ENCODE data around the gene RAI1. TPM values are rescaled to one million over a fixed set of nuclear protein-coding genes. Genes with fewer than 3 reads are reported as not detected.

Gene RAI1
- total and polyA plus RNA-seq, 2 of the 13 experiments (the other 11 are each of a cell fraction or from before 2014, with no cell fraction given): 3.4 to 5.2 TPM

DNA sequence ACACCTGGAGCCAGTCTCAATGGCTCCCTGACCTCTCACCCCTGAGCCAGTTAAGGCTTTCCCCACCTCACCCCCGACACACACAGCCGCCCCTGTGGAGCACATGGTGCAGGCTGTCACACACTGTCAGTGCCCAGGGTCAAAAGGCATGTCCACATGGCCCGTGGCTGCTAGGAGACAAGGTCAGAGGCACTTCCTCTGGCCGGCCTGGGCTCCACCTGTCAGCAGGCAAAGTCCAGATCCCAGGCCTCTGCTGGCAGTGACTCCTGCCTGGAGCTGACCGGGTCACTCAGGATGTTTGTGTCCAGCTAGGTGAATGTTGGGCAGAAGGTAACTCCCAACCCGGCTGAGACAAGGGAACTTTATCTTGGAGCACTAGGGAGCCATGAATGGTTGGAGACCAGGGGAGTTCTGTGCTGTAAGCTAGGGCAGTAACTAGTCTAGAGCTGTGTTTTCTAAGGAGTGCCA is 149.5 kb downstream of the RAI1 start (continued):
- TF ChIP-seq PCBP2 (optimal IDR thresholded peaks at IDR 0.05; ENCODE audit: low read depth, low read length, poor library complexity, severe bottlenecking) (no peak), MIER2 (CRISPR knock-in tag; IDR thresholded peaks at IDR 0.05) (peak; percentile 82), LCORL (IDR thresholded peaks at IDR 0.05) (no peak), LCORL (CRISPR knock-in tag; IDR thresholded peaks at IDR 0.05) (peak; percentile 98), GTF3A (CRISPR knock-in tag; conservative IDR thresholded peaks at IDR 0.05) (no peak), NPAS2 (CRISPR knock-in tag; IDR thresholded peaks at IDR 0.05; ENCODE audit: borderline replicate concordance) (no peak), EZH2 (conservative IDR thresholded peaks at IDR 0.05; ENCODE audit: low read depth, low read length) (no peak), HOXD1 (CRISPR knock-in tag; IDR thresholded peaks at IDR 0.05) (peak; percentile 45; the same call in 1 of the 2 replicates), ZNF460 (CRISPR knock-in tag; IDR thresholded peaks at IDR 0.05; ENCODE audit: borderline replicate concordance) (no peak), BRD4 (CRISPR knock-in tag; IDR thresholded peaks at IDR 0.05) (no peak)
- TF ChIP-seq, protein P1, sequence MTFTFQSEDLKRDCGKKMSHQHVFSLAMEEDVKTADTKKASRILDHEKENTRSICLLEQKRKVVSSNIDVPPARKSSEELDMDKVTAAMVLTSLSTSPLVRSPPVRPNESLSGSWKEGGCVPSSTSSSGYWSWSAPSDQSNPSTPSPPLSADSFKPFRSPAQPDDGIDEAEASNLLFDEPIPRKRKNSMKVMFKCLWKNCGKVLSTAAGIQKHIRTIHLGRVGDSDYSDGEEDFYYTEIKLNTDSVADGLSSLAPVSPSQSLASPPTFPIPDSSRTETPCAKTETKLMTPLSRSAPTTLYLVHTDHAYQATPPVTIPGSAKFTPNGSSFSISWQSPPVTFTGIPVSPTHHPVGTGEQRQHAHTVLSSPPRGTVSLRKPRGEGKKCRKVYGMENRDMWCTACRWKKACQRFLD (CRISPR knock-in tag; IDR thresholded peaks at IDR 0.05; ENCODE audit: borderline replicate concordance): no peak

DNA sequence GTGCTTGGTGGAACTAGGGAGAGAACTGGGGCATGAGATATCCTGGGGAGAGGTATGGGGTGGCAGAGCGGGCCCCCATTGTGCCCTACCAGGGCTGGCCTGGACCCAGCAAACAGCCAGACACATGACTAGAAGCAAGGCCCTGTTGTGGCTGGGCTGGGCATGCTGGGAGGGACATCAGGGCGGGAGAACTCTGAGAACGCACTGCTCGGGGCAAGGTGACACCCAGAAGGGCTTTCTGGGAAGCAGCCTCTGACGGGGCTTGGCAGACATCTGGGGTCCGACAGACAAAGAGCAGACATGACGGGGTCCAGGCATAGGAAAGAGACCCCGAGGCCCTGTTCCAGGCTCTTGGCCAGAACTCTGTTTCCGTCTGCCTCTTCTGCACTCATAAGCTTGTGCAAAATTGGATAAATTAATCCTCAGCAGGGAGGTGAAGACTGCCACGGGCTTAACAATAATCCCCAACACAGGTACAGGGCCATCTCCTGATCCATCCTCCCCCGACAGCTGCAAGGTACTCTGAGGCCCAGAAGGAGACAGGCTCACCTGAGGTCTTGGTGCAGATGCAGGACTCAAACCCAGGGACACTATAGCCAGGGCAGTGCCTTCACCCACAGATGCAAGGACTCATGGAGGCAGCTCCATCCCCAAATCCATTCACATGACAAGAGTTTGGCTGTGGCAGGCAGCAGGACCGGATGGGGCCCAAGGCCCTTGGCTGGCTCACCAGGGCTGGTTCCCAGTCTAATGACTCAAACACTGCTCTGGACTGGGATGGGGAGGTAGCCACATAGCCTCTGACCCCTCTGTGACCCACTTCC is 150.2 kb downstream of the RAI1 start:
- H3K27ac ChIP-seq (ENCODE audit: extremely low read length, insufficient read depth, low read length): peak overlapping the region; percentile 75
- no peak for DNase-seq (ENCODE audit: low spot score)
- CTCF ChIA-PET (ENCODE audit: low intra/inter-chr PET ratio, low total read pairs): no interaction called here
- peak overlapping the region in 1 of 3 experiments; percentile 37; a peak in 1 of 6 replicates for H3K4me3 ChIP-seq (replicated peaks in 1 of 3; ENCODE audit: insufficient read depth in 1 of 3, low read depth in 2 of 3, low read length in 3 of 3)
- H3K9ac ChIP-seq (ENCODE audit: insufficient read depth, low read depth, low read length): peak overlapping the region; percentile 43
- no peaks in the 10 kb centered on the region for H3K27me3 ChIP-seq (ENCODE audit: control insufficient read depth in 1 of 2, insufficient read depth in 2 of 2, low read length in 2 of 2)
- no peak overlapping the region for H2AFZ ChIP-seq (ENCODE audit: low read length)
- no peak for FAIRE-seq
- H3K36me3 ChIP-seq (replicated peaks in 1 of 2; ENCODE audit: control insufficient read depth in 1 of 2, insufficient read depth in 2 of 2, low read length in 2 of 2): peaks cover 14 to 40% of the 10 kb centered on the region in 2 experiments
- intact Hi-C loops (cut with micrococcal nuclease; ENCODE audit: unreplicated experiment) (no loop called here), in situ Hi-C loops (cut with HindIII; ENCODE audit: extremely low pct_ligation_motif_present, low pct_unique_long_range_greater_than_20kb) (no loop called here)
- BruUV-seq (replicated peaks): no TSS peak
- H3K4me1 ChIP-seq (ENCODE audit: insufficient read depth, low read length): peaks cover 93% of the 10 kb centered on the region
- no peak for ATAC-seq
- no peaks in the 10 kb centered on the region for H3K9me3 ChIP-seq (ENCODE audit: low read length)
- peaks cover 92% of the 10 kb centered on the region for H3K79me2 ChIP-seq (ENCODE audit: insufficient read depth, low read length)
- peak overlapping the region; percentile 48 for H3K4me2 ChIP-seq (ENCODE audit: low read depth, low read length)
- POLR2A ChIA-PET: interaction anchor here (1.0 to 1.9 kb wide), 6 partner anchors 8 to 20 kb away, joined by 3 to 12 read pairs (median 6); no protein-coding TSS in a partner anchor
- 84% methylated on average over 8 of the region's 12 CpGs for WGBS (ENCODE audit: low lambda C conversion rate)
- H4K20me1 ChIP-seq (ENCODE audit: insufficient read depth, low read length): peaks cover 60% of the 10 kb centered on the region; the same call in 1 of the 2 replicates
- TF ChIP-seq, protein P2, sequence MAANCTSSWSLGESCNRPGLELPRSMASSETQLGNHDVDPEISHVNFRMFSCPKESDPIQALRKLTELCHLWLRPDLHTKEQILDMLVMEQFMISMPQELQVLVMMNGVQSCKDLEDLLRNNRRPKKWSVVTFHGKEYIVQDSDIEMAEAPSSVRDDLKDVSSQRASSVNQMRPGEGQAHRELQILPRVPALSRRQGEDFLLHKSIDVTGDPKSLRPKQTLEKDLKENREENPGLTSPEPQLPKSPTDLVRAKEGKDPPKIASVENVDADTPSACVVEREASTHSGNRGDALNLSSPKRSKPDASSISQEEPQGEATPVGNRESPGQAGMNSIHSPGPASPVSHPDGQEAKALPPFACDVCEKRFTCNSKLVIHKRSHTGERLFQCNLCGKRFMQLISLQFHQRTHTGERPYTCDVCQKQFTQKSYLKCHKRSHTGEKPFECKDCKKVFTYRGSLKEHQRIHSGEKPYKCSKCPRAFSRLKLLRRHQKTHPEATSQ (CRISPR knock-in tag; IDR thresholded peaks at IDR 0.05; ENCODE audit: borderline replicate concordance): 0 out of 2 replicates have a peak, but pooled peaks have one; percentile 6
- TF ChIP-seq, protein P3, sequence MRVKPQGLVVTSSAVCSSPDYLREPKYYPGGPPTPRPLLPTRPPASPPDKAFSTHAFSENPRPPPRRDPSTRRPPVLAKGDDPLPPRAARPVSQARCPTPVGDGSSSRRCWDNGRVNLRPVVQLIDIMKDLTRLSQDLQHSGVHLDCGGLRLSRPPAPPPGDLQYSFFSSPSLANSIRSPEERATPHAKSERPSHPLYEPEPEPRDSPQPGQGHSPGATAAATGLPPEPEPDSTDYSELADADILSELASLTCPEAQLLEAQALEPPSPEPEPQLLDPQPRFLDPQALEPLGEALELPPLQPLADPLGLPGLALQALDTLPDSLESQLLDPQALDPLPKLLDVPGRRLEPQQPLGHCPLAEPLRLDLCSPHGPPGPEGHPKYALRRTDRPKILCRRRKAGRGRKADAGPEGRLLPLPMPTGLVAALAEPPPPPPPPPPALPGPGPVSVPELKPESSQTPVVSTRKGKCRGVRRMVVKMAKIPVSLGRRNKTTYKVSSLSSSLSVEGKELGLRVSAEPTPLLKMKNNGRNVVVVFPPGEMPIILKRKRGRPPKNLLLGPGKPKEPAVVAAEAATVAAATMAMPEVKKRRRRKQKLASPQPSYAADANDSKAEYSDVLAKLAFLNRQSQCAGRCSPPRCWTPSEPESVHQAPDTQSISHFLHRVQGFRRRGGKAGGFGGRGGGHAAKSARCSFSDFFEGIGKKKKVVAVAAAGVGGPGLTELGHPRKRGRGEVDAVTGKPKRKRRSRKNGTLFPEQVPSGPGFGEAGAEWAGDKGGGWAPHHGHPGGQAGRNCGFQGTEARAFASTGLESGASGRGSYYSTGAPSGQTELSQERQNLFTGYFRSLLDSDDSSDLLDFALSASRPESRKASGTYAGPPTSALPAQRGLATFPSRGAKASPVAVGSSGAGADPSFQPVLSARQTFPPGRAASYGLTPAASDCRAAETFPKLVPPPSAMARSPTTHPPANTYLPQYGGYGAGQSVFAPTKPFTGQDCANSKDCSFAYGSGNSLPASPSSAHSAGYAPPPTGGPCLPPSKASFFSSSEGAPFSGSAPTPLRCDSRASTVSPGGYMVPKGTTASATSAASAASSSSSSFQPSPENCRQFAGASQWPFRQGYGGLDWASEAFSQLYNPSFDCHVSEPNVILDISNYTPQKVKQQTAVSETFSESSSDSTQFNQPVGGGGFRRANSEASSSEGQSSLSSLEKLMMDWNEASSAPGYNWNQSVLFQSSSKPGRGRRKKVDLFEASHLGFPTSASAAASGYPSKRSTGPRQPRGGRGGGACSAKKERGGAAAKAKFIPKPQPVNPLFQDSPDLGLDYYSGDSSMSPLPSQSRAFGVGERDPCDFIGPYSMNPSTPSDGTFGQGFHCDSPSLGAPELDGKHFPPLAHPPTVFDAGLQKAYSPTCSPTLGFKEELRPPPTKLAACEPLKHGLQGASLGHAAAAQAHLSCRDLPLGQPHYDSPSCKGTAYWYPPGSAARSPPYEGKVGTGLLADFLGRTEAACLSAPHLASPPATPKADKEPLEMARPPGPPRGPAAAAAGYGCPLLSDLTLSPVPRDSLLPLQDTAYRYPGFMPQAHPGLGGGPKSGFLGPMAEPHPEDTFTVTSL (CRISPR knock-in tag; IDR thresholded peaks at IDR 0.05; ENCODE audit: borderline replicate concordance): 0 out of 2 replicates have a peak, but pooled peaks have one; percentile 11

Measured in HepG2 (cell line).